IMR-90 (cell line): ENCODE measurements around the gene TEX2. TPM values are rescaled to one million over a fixed set of nuclear protein-coding genes. Genes with fewer than 3 reads are reported as not detected.

Experiments used
- ATAC-seq: fragments of 200-7000 bp; cut with Tn5 transposase; 2 replicates; pipeline ENCODE4 v1.9.1; 2020; ENCODE audit warnings: low read depth, mild to moderate bottlenecking, moderate library complexity
- BruUV-seq: library from RNA; stranded (reverse); fragments of 400-500 nt; replicated peaks from 2 replicates; lab custom pipeline; 2021; lab: Mats Ljungman, UMichigan
- CTCF ChIA-PET: fragments of 300-600 bp; formaldehyde crosslinking; extraction: SDS; loops from one replicate; lab custom pipeline; 2021; ENCODE audit warnings: antibody characterized with exemption; lab: Yijun Ruan, JAX
- POLR2A ChIA-PET: fragments of 300-600 bp; sonication (Branson Sonifier 250); formaldehyde crosslinking; loops from one replicate; lab custom pipeline; 2022; ENCODE audit warnings: antibody characterized with exemption; ENCODE audit not compliant: unreplicated experiment; lab: Charles Lee
- DNase-seq: peaks from one replicate; pipeline ENCODE4 v3.0.0; 2013
- H2AFZ ChIP-seq: replicated peaks from 2 replicates; pipeline ENCODE3; 2013; ENCODE audit warnings: low read length, mild to moderate bottlenecking; ENCODE audit not compliant: poor library complexity
- H2AK5ac ChIP-seq: 2 replicates; pipeline ENCODE4 v1.6.1; 2013; ENCODE audit warnings: low read depth, low read length, inconsistent platforms
- H2AK9ac ChIP-seq: replicated peaks from 2 replicates; pipeline ENCODE3; 2013; ENCODE audit warnings: mild to moderate bottlenecking, low read depth, low read length, moderate library complexity; ENCODE audit not compliant: poor library complexity
- H2BK120ac ChIP-seq: 2 replicates; pipeline ENCODE4 v1.6.1; 2013; ENCODE audit warnings: low read depth, low read length, inconsistent platforms
- H2BK15ac ChIP-seq: 3 replicates; pipeline ENCODE4 v1.6.1; 2013; ENCODE audit warnings: low read depth, low read length, inconsistent platforms
- H2BK20ac ChIP-seq: 2 replicates; pipeline ENCODE4 v1.6.1; 2013; ENCODE audit warnings: low read depth, mild to moderate bottlenecking, inconsistent platforms, low read length, moderate library complexity
- H2BK5ac ChIP-seq: 2 replicates; pipeline ENCODE4 v1.6.1; 2013; ENCODE audit warnings: mild to moderate bottlenecking, low read depth, low read length, inconsistent platforms; ENCODE audit not compliant: poor library complexity, severe bottlenecking
- H3K14ac ChIP-seq: replicated peaks from 2 replicates; pipeline ENCODE4 v1.6.1; 2013; ENCODE audit warnings: low read depth, low read length, inconsistent platforms
- H3K18ac ChIP-seq: 2 replicates; pipeline ENCODE4 v1.6.1; 2013; ENCODE audit warnings: low read depth, low read length, control low read depth
- H3K23ac ChIP-seq: 2 replicates; pipeline ENCODE4 v1.6.1; 2013; ENCODE audit warnings: low read depth, low read length, inconsistent platforms
- H3K27ac ChIP-seq: 2 replicates; pipeline ENCODE4 v1.5.1; 2013; ENCODE audit warnings: mild to moderate bottlenecking, control low read depth, low read length; ENCODE audit not compliant: insufficient read depth
- H3K27me3 ChIP-seq: 2 replicates; pipeline ENCODE4 v1.6.1; 2013; ENCODE audit warnings: low read length; ENCODE audit not compliant: control insufficient read depth, insufficient read depth
- H3K36me3 ChIP-seq: 2 replicates; pipeline ENCODE4 v1.6.1; 2013; ENCODE audit warnings: low read length, mixed read lengths; ENCODE audit not compliant: control insufficient read depth, insufficient read depth
- H3K4ac ChIP-seq: 2 replicates; pipeline ENCODE4 v1.6.1; 2013; ENCODE audit warnings: low read depth, low read length, inconsistent platforms
- H3K4me1 ChIP-seq: 2 replicates; pipeline ENCODE4 v1.6.1; 2013; ENCODE audit warnings: low read length, mixed read lengths; ENCODE audit not compliant: control insufficient read depth, insufficient read depth
- H3K4me2 ChIP-seq: 2 replicates; pipeline ENCODE4 v1.6.1; 2013; ENCODE audit warnings: low read depth, mild to moderate bottlenecking, control low read depth, low read length, moderate library complexity
- H3K4me3 ChIP-seq: 2 replicates; pipeline ENCODE4 v1.5.1; 2013; ENCODE audit warnings: low read depth, mild to moderate bottlenecking, control low read depth, low read length, moderate library complexity; ENCODE audit not compliant: insufficient read depth
- H3K56ac ChIP-seq: 2 replicates; pipeline ENCODE4 v1.6.1; 2013; ENCODE audit warnings: low read length, inconsistent platforms; ENCODE audit not compliant: insufficient read depth; ENCODE audit errors: extremely low read depth
- H3K79me1 ChIP-seq, 2 experiments: 2 replicates each; pipeline ENCODE4 v1.6.1; 2013; ENCODE audit warnings: low read length in 2 of 2, inconsistent platforms in 1 of 2, low read depth in 1 of 2
- H3K9ac ChIP-seq: 2 replicates; pipeline ENCODE4 v1.6.1; 2013; ENCODE audit warnings: low read depth, low read length, control low read depth
- H3K9me1 ChIP-seq: 2 replicates; pipeline ENCODE4 v1.6.1; 2013; ENCODE audit warnings: low read length, inconsistent platforms; ENCODE audit not compliant: insufficient read depth
- H3K9me3 ChIP-seq: 2 replicates; pipeline ENCODE4 v1.6.1; 2013; ENCODE audit warnings: low read length; ENCODE audit not compliant: control insufficient read depth, insufficient read depth
- H4K20me1 ChIP-seq: 2 replicates; pipeline ENCODE4 v1.6.1; 2013; ENCODE audit warnings: low read length, inconsistent platforms; ENCODE audit not compliant: insufficient read depth
- H4K5ac ChIP-seq: 2 replicates; pipeline ENCODE4 v1.6.1; 2013; ENCODE audit warnings: mild to moderate bottlenecking, low read depth, low read length, control low read depth
- H4K8ac ChIP-seq, 2 experiments: 2 replicates each; pipeline ENCODE4 v1.6.1; 2013; ENCODE audit warnings: low read depth in 2 of 2, low read length in 2 of 2, control low read depth in 1 of 2, inconsistent platforms in 1 of 2
- H4K91ac ChIP-seq: 2 replicates; pipeline ENCODE4 v1.6.1; 2013; ENCODE audit warnings: low read depth, low read length, inconsistent platforms; ENCODE audit not compliant: insufficient read depth
- CEBPB ChIP-seq: IDR thresholded peaks from 2 replicates; pipeline ENCODE4 v1.6.1; 2012; ENCODE audit warnings: low read depth, low read length, improper control_type of control experiment
- MAFK ChIP-seq: IDR thresholded peaks from 2 replicates; pipeline ENCODE4 v1.6.1; 2012; ENCODE audit warnings: low read depth, low read length, improper control_type of control experiment
- MAZ ChIP-seq: IDR thresholded peaks from 2 replicates; pipeline ENCODE4 v1.6.1; 2012; ENCODE audit warnings: low read depth, mild to moderate bottlenecking, low read length, improper control_type of control experiment, moderate library complexity, borderline replicate concordance
- MXI1 ChIP-seq: IDR thresholded peaks from 2 replicates; pipeline ENCODE4 v1.6.1; 2012; ENCODE audit warnings: low read depth, mild to moderate bottlenecking, low read length, moderate library complexity, borderline replicate concordance
- NFE2L2 ChIP-seq: fragments of 150-350 bp; IDR thresholded peaks from 2 replicates; pipeline ENCODE4 v1.6.1; 2016; ENCODE audit warnings: low read depth, mild to moderate bottlenecking, low read length
- RFX5 ChIP-seq: IDR thresholded peaks from 2 replicates; pipeline ENCODE4 v1.8.0; 2012; ENCODE audit warnings: low read depth, mild to moderate bottlenecking, low read length, moderate library complexity
- SMC3 ChIP-seq: fragments of 150-350 bp; IDR thresholded peaks from 2 replicates; pipeline ENCODE4 v1.6.1; 2016; ENCODE audit warnings: low read depth, mild to moderate bottlenecking, antibody characterized with exemption, low read length, moderate library complexity
- WGBS, 2 experiments: methylation state at CpG; one replicate each; pipeline versions ENCODE4 v1.1.5 to v1.1.7; 2013; ENCODE audit warnings: missing lambda C conversion rate in 2 of 2; ENCODE audit not compliant: insufficient read length in 1 of 2; ENCODE audit errors: extremely low coverage in 2 of 2; 5-methylcytosine and 5-hydroxymethylcytosine counted together
- dilution Hi-C: fragments of 300-500 bp; cut with HindIII; formaldehyde crosslinking; loops from one replicate; pipeline ENCODE4 v1.14.3; 2018; ENCODE audit warnings: low sequenced_read_pairs; ENCODE audit not compliant: unreplicated experiment
- in situ Hi-C: fragments of 300-500 bp; cut with MboI; formaldehyde crosslinking; loops from 3 replicates; pipeline ENCODE4 v1.14.3; 2019; ENCODE audit warnings: low sequenced_read_pairs, inconsistent platforms, mixed read lengths
- intact Hi-C: fragments of 100-400 bp; cut with micrococcal nuclease; formaldehyde crosslinking; loops from 2 replicates; pipeline ENCODE4 v1.10.0; 2022
- polyA plus RNA-seq, 3 experiments: library from polyadenylated mRNA; depleted of rRNA; stranded (reverse); fragments of >200 nt; gene quantifications; 2 replicates each; pipeline ENCODE4 v1.2.3, GENCODE V29; 2012; ENCODE audit warnings: low replicate concordance in 1 of 3
- total RNA-seq: library from RNA; depleted of rRNA; stranded (reverse); fragments of >200 nt; gene quantifications from 2 replicates; pipeline ENCODE4 v1.2.3, GENCODE V29; 2012
- TF ChIP-seq, protein P1 (sequence below): fragments of 150-350 bp; IDR thresholded peaks from 2 replicates; pipeline ENCODE4 v1.6.1; 2017; ENCODE audit warnings: mild to moderate bottlenecking, antibody characterized with exemption, low read length, low read depth
- TF ChIP-seq, protein P2 (sequence below): conservative IDR thresholded peaks from 2 replicates; pipeline ENCODE4 v1.5.1; 2012; ENCODE audit warnings: mild to moderate bottlenecking, low read depth, low read length, improper control_type of control experiment

Gene TEX2
- total and polyA plus RNA-seq, 2 of the 4 experiments (the other 2 are of a cell fraction): 18.2 to 21.9 TPM

DNA sequence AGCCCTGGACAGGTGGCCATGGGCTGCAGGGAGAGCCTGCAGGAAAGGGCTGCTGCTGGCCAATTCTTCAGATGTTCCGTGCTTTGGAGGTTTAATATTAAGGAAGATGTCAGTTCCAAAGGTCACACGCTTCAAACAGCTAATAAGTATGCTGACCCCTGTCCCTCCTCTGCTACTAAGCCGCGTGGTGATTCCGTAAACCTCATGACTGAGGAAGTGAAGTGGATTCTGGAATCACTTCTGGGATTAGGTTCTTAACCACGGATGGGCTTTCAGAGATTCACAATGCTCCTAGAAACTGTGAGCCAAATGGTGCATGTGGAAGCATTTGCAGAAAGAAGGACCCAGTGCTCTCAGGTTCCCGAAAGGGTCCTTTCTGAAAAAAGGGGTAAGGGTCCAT lies 104.7 kb downstream of the TEX2 start:
- intact Hi-C loops: no loop called here

More for the DNA sequence above, 104.7 kb downstream of the TEX2 start:
- peaks cover 5% of the 10 kb centered on the region; the same call in 1 of the 2 replicates for H3K9me1 ChIP-seq
- H4K8ac ChIP-seq: no peak overlapping the region
- no peak overlapping the region for H2AFZ ChIP-seq
- H3K9ac ChIP-seq: no peak overlapping the region
- no peak overlapping the region for H2BK5ac ChIP-seq
- peaks cover 15% of the 10 kb centered on the region for H3K4me1 ChIP-seq
- H4K20me1 ChIP-seq: no peaks in the 10 kb centered on the region
- H3K14ac ChIP-seq: no peak overlapping the region
- H3K18ac ChIP-seq: no peak overlapping the region
- H3K36me3 ChIP-seq: no peaks in the 10 kb centered on the region
- H2BK120ac ChIP-seq: no peak overlapping the region
- DNase-seq (no peak), ATAC-seq (no peak)
- H3K9me3 ChIP-seq: no peaks in the 10 kb centered on the region
- H2BK15ac ChIP-seq: no peak overlapping the region
- no peak overlapping the region for H2BK20ac ChIP-seq
- no peak overlapping the region for H3K23ac ChIP-seq
- CTCF ChIA-PET: no interaction called here
- POLR2A ChIA-PET: no interaction called here
- no peaks in the 10 kb centered on the region for H3K27me3 ChIP-seq
- H2AK5ac ChIP-seq: no peak overlapping the region
- TF ChIP-seq, protein P1, sequence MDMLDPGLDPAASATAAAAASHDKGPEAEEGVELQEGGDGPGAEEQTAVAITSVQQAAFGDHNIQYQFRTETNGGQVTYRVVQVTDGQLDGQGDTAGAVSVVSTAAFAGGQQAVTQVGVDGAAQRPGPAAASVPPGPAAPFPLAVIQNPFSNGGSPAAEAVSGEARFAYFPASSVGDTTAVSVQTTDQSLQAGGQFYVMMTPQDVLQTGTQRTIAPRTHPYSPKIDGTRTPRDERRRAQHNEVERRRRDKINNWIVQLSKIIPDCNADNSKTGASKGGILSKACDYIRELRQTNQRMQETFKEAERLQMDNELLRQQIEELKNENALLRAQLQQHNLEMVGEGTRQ: no peak
- no peak for TF ChIP-seq CEBPB
- TF ChIP-seq SMC3: no peak
- TF ChIP-seq MXI1: no peak
- no peak for TF ChIP-seq NFE2L2
- no peak for TF ChIP-seq MAFK
- TF ChIP-seq RFX5: no peak
- TF ChIP-seq, protein P2, sequence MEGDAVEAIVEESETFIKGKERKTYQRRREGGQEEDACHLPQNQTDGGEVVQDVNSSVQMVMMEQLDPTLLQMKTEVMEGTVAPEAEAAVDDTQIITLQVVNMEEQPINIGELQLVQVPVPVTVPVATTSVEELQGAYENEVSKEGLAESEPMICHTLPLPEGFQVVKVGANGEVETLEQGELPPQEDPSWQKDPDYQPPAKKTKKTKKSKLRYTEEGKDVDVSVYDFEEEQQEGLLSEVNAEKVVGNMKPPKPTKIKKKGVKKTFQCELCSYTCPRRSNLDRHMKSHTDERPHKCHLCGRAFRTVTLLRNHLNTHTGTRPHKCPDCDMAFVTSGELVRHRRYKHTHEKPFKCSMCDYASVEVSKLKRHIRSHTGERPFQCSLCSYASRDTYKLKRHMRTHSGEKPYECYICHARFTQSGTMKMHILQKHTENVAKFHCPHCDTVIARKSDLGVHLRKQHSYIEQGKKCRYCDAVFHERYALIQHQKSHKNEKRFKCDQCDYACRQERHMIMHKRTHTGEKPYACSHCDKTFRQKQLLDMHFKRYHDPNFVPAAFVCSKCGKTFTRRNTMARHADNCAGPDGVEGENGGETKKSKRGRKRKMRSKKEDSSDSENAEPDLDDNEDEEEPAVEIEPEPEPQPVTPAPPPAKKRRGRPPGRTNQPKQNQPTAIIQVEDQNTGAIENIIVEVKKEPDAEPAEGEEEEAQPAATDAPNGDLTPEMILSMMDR: no peak
- TF ChIP-seq MAZ: no peak
- no peak overlapping the region for H3K27ac ChIP-seq
- no peak overlapping the region for H2AK9ac ChIP-seq
- in situ Hi-C loops: no loop called here
- WGBS, 2 experiments: no CpG with 5 or more reads among the region's 7 CpGs
- H3K4ac ChIP-seq: no peak overlapping the region
- H3K4me3 ChIP-seq: no peak overlapping the region
- H3K79me1 ChIP-seq: no peaks in the 10 kb centered on the region
- no TSS peak for BruUV-seq
- no peak overlapping the region for H4K91ac ChIP-seq
- no peak overlapping the region for H3K4me2 ChIP-seq
- H4K5ac ChIP-seq: no peak overlapping the region
- H3K56ac ChIP-seq: no peak overlapping the region
- dilution Hi-C loops: no loop called here
